Measurements from ENCODE around the gene PTPRCAP.

The PTPRCAP gene

GRCh38 chr11:67464411-67465188, 27.1 kb upstream of the PTPRCAP start:
- peak; percentile 89 for DNase-seq

- no peak for DNase-seq
Measured at GRCh38 chr11:67463680-67464410, 26.4 kb upstream of the PTPRCAP start.

DNA sequence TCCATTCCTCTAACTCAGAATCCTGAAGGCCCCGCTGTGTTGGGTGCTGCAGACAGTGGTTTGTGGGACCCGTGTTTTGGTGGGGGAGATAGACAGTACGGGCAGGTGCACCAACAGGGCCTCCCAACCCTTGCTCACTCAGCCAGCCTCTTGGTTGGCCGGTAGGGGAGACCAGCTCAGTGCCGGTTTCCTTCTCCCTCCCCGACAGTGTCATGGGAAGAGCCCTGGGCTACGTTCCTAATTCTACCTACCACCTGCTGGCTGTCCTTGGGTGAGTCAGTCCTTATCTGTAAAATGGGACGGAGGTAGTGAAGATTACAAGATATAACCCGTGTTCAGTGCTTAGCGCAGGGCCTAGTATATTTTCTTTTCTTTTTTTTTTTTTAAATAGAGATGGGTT, 25.7 kb upstream of the PTPRCAP start:
- DNase-seq, result no peak

GRCh38 chr11:67458266-67458665, 20.8 kb upstream of the PTPRCAP start:
- no peak for DNase-seq

DNA sequence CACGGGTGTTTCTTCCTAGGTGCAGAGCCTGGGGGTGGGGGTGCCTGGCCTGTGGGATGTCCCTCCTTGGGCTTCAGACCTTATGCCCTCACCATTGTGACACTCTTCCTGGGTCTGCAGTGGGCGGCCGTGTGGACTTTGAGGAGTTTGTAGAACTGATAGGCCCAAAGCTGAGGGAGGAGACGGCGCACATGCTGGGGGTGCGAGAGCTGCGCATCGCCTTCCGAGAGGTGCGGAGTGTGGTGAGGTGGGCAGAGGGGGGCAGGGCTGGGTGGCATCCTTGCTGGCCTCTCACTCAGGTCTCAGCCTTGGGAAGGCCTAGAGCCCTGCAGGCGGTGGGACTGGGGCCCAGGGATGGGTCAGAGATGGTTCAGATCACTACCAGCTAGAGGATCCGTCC, 20.0 kb upstream of the PTPRCAP start:
- no peak for DNase-seq

DNA sequence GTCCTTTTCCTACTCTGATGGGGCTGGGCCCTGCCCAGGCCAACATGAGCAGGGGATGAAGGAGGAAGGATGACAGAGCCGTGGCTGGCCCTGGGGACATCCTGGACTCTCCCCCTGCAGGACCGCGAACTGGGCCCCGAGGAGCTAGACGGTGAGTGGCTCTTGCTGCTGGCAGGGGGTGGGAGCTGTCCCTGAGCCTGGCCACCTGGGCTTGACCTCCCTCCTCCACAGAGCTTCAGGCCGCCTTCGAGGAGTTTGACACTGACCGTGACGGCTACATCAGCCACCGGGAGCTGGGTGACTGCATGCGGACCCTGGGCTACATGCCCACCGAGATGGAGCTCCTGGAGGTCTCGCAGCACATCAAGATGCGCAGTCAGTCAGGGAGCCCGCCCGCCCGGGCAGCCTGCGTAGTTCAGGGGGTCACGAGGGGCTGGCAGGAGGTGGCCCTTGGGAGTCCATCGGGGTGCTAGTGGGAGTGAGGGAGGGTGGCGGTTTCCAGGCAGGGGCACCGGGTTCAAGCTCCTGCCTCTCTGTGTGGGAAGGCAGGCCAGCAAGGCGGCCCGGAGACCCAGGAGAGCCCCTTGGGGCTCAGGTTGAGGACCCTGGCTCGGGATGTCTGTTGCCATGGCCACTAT, 18.7 kb upstream of the PTPRCAP start:
- no peak for DNase-seq

DNA sequence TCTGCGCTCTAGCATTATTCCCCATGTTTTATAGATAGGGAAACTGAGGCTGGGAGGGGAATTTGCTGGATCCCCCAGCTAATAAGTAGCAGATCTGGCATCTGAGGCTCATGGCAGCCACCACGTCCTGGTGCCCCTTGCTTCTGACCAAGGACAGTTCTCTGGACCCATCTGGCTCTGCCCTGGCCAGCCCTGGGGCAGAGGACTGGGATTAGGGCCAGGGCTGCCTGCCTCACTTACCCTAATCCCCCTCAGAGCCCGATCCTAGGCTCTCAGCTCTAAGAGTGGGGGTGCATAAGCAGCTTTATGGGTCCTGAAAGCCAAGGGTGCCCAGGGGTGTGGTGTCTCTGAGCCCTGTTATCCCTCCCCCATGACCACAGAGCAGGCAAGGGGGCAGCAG, 17.6 kb upstream of the PTPRCAP start, which contains the start of gene CABP4:
Gene CABP4, plus strand, starts transcription at position 301 of the 400 bp plus-strand sequence. Its CDS starts 70 bp downstream, at position 371.
- DNase-seq, result no peak

DNA sequence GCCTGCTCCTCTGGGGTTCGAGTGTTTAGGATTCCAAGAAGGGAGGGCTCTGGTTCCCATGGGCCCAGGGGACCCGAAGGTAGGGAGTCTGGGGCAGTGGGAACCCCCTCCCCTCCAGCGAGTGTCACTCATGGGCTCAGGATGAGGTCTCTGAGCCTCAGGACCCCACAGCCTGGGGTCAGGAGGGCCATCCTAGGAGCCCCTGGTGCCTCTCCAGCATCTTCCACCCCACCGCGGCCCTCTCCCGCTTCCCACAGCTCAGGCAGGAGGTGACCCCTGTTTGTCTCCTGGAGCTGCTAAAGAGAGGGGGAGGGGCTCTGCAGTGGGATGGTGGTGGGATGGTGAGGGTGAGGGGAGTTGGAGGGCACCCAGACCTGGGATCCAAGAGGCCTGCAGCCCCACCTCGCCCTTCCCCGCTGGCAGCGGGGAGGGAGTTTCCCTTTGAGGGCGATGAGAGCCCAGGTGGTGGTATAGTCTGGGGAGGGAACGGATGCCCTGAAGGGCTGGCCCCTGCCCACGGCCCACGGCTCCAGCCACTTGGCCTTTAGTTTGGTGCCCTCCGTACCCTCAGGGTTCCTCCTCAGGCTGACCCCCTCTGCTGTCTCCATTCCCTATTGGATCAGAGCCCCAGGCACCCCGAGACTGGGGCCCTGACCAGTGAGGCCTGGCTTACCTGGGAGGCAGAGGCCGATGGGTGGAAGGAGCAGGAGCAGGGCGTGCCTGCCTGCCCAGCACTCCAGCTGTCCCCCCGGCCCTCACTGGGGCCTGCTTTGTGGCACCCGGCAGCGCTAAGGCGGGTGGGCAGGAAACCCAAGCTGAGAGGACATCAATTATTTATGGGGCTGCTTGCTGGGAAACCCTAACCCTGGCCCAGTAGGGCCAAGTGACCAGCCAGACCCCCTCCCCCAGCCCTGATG, 16.6 kb upstream of the PTPRCAP start:
- no peak for DNase-seq

DNA sequence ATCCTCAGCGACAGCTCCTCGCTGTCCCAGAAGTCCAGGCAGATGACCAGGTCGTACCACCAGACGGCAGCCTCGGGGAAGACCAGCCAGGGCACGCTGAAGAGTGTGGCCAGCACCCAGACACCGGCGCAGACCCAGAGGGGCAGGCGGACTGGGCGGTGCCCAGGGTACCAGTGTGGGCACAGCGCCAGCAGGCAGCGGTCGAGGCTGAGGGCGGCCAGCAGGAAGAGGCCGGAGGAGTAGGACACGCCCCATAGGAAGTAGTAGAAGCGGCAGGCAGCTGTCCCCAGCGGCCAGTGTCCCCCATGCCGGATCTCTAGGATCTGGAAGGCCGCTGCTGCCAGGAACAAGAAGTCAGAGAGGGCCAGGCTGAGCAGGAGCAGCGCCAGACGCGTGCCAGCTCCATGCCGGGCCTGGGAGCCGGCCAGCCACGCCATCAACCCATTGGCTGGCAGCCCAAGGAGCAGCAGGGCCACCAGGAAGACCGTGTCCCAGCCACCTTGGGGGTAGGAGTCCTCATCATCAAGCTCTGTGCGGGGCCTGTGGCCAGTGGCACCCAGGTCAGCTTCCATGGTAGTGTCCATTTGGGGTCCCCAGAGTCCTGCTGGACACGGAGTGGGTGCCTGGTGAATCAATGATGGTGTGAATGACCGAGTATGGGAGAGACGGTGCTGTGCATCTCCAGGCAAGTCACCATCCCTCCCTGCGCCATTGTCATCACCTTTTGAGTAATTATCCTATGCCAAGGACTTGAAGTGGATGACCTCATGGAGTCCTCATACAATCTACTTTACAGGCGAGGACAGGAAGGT, 14.9 kb upstream of the PTPRCAP start, which contains the start of gene GPR152:
Gene GPR152, minus strand, starts transcription at position 589 of the 812 bp plus-strand sequence. Its CDS starts 5 bp downstream, at position 584.
- no peak for DNase-seq

DNA sequence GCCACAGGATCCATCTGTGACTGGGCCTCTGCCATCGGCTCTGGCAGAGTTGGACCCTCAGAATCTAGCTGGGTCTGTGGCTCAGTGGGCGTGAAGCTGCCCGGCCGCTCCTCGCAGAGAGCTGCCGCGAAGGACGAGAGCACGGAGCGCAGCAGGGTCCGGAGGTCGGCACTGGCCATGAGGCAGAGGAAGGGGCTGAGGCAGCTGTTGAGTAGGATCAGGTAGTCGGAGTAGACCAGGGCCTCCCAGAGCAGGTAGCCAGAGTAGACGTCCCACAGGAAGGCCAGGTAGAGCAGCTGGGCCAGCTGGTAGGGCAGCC, 14.1 kb upstream of the PTPRCAP start:
- no peak for DNase-seq

DNA sequence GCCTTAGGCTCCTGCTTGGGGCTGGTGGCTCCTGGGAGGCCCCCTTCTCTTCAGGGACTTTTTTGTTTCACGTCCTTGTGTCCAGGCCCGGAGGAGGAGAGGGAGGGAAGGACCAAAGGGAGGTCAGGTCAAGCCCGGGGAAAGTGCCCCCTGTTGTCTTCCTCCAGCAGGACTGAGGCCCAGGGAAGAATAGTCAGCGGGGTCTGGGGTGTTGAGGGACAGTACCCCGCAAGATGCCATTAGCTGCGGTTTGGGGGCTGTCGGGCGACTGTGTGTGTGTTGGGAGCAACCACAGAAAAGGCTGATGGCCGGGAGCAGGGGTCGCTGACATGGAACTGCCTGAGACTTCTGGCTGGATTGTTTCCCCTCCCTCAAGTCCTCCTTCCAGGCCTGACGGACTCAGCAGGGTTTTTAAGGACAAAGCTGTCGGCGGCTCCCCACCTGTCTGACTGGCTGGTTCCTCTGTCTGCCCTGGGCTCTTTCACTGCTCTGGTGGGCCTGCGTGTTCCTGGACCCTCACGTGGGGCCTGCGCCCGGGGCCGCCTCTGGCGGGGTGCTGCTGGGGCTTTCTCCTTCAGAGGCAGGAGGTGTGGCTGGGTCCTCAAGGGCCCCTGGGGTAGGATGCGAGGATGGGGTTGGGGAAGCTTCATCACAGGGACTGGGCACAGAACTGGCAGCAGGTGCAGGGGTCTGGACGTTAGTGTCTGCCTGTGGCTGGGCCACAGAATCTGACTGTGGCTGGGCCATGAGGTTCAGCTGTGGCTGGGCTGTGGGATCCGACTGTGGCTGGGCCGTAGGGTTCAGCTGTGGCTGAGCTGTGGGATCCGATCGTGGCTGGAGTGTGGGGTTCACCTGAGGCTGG, 13.5 kb upstream of the PTPRCAP start:
- no peak for DNase-seq

DNA sequence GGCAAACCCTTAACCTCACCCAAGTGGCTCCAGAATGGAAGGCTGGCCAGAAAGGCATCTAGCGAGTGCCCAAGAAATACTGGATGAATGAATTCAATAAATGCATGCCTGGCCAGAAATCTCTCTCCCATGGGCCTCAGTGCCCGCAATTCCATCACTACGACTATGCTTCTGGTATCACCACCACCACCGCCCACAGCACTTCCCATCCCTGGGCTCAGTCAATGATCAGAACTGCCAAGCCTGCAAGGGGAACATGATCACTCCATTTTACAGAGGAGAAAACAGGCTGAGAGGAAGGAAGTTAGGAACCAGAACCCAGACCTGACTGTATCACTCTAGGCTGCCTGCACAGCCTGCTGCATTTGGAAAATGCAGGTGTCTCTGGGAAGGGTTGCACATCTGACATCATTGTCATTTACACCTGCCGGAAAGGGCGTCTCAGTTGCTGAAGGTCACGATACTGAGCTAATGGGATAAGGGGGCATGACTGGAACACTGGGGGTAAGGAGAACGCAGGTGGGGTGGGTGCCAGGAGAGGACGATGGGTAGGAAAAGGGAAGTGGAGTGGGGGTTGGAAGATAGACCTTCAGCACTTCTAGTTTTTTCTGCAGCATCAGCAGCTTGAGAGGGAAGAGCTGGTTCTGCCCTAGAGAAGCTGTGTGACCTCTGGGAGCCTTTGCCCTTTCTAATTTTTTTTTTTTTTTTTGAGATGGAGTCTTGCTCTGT, 11.8 kb upstream of the PTPRCAP start:
- DNase-seq, result no peak

DNA sequence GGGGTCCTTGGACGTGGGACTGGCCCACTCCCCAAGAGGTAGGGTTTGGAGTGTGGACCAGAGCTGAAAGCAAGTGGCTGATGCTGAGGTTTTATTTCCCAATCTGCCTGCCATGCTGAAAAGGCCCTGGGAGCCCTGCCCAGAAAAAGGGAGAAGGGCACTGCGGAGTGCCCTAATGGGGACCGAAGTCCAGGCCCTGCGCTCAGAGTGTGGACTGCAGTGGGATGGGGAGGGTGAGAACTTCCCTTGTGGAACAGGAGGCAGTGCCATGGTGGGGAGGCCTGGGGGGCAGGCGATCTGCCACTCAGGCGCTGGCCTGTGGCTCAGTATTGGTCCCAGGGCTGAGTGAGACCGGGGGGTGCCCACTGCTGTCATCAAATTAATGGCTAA, 10.7 kb upstream of the PTPRCAP start:
- DNase-seq, result no peak

DNA sequence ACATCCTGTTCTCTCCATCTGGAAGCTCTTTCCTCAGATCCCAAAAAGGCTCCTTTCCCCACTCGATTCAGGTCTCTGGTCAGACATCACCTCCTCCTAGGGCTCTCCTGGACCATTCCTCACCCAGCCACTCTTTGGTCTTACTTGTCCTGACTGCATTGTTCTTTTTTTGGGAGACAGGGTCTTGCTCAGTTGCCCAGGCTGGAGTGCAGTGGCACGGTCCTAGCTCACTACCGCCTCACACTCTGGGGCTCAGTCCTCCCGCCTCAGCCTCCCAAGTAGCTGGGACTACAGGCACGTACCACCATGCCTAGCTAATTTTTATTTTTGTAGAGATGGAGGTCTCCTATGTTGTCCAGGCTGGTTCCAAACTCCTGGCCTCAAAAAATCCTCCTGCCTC, 8.0 kb upstream of the PTPRCAP start:
- no peak for DNase-seq

GRCh38 chr11:67442504-67443404, 5.3 kb upstream of the PTPRCAP start:
- no peak for DNase-seq

DNA sequence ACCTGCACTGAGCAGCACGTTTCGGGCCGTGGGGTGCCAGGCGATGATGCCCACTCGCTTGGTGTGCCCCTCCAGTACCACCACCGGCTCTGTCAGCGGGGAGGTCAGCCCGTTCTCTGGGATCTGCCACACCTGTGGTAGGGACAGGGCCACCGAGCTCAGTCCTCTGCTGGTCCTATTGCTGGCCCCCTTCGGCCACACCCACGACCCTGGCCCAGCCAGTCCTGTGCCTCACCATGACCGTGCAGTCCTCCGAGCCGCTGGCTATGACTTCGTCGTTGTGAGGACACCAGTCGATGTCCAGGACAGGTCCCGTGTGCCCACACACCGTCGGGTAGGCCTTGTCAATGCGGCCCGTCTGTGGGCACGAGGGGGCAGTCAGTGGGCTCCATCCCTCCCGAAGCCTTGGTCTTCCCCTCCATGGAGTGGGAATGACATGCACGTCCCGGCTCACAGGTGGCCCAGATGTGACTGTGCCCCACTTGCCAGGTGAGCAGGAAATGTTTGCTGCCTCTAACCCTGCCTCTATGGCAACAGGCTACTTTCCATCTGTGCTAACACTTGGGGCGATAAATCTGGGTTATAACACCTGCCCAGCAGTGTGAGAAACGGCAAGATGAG, 4.4 kb upstream of the PTPRCAP start:
- no peak for DNase-seq

GRCh38 chr11:67441098-67441563, 3.6 kb upstream of the PTPRCAP start:
- no peak for DNase-seq
